Vagina (tissue), 2 donors: Measurements from ENCODE around the gene TSACC. TPM values are rescaled to one million over a fixed set of nuclear protein-coding genes. Genes with fewer than 3 reads are reported as not detected.

ENCODE experiments used
- DNase-seq, 2 donors: peaks; one replicate each; pipeline ENCODE4 v3.0.0-alpha.2; 2017; ENCODE audit errors: extremely low spot score in 2 of 2
- H3K27ac ChIP-seq: fragments of 200-600 bp; sonication (generic); one replicate; pipeline ENCODE4 v1.5.1; 2019
- H3K27me3 ChIP-seq: fragments of 200-600 bp; sonication (generic); one replicate; pipeline ENCODE4 v1.5.1; 2019
- H3K36me3 ChIP-seq, 2 donors: fragments of 200-600 bp; sonication (generic); one replicate each; pipeline ENCODE4 v1.5.1; 2017 to 2019
- H3K4me1 ChIP-seq: fragments of 200-600 bp; sonication (generic); one replicate; pipeline ENCODE4 v1.5.1; 2019
- H3K4me3 ChIP-seq, 2 donors: fragments of 200-600 bp; sonication (generic); 1 replicate in 1 of 2; 2 replicates in 1 of 2; pipeline ENCODE4 v1.5.1; 2016 to 2019
- H3K9me3 ChIP-seq: fragments of 200-600 bp; sonication (generic); one replicate; pipeline ENCODE4 v1.5.1; 2019
- CTCF ChIP-seq, 3 experiments: fragments of 450-650 bp in 2 of 3; fragments of 200-600 bp in 1 of 3; sonication (generic) in 1 of 3; IDR thresholded peaks; one replicate each; pipeline ENCODE4 v1.5.1; 2017 to 2019; ENCODE audit warnings: antibody characterized with exemption in 3 of 3, mild to moderate bottlenecking in 2 of 3, moderate library complexity in 2 of 3
- POLR2A ChIP-seq, 2 donors: fragments of 450-650 bp; IDR thresholded peaks; one replicate each; pipeline ENCODE4 v1.6.1; 2017; ENCODE audit warnings: antibody characterized with exemption in 2 of 2, mild to moderate bottlenecking in 2 of 2, moderate library complexity in 2 of 2
- POLR2AphosphoS5 ChIP-seq, 2 donors: sonication (generic); formaldehyde crosslinking; IDR thresholded peaks; one replicate each; pipeline ENCODE4 v1.9.0; 2017; ENCODE audit warnings: antibody characterized with exemption in 2 of 2, mild to moderate bottlenecking in 2 of 2, low read depth in 1 of 2; ENCODE audit not compliant: insufficient read depth in 1 of 2
- intact Hi-C: fragments of 100-400 bp; cut with DNase I; formaldehyde crosslinking; loops from one replicate; pipeline ENCODE4 v1.15.1; 2023
- total RNA-seq: library from RNA; depleted of rRNA; stranded (reverse); fragments of >200 nt; gene quantifications from one replicate; pipeline ENCODE4 v1.2.3, GENCODE V29; 2016

The TSACC gene
- total RNA-seq, 1 donor from 2014 or later, result not detected

- no peak overlapping the region for H3K27ac ChIP-seq
- no peaks in the 10 kb centered on the region for H3K27me3 ChIP-seq
- H3K36me3 ChIP-seq, result no peaks in the 10 kb centered on the region
- no peak overlapping the region for H3K4me3 ChIP-seq
- intact Hi-C loops, result no loop called here
- TF ChIP-seq POLR2AphosphoS5 (IDR thresholded peaks at IDR 0.05; ENCODE audit: insufficient read depth in 1 of 2, low read depth in 1 of 2), result no peak
- no peak for TF ChIP-seq POLR2A (IDR thresholded peaks at IDR 0.05)
- TF ChIP-seq CTCF (IDR thresholded peaks at IDR 0.05), result no peak
- H3K9me3 ChIP-seq, result no peaks in the 10 kb centered on the region
- peaks cover 11% of the 10 kb centered on the region for H3K4me1 ChIP-seq
- DNase-seq, result no peak
Measured at GRCh38 chr1:156372876-156373275, 34.5 kb downstream of the TSACC start.

- Histone ChIP-seq H3K4me3 (no peak overlapping the region), H3K27me3 (no peaks in the 10 kb centered on the region), H3K36me3 (no peaks in the 10 kb centered on the region), H3K9me3 (no peaks in the 10 kb centered on the region), H3K27ac (no peak overlapping the region), H3K4me1 (peaks cover 7% of the 10 kb centered on the region)
- intact Hi-C loops, result no loop called here
- no peak for DNase-seq
- TF ChIP-seq CTCF (IDR thresholded peaks at IDR 0.05), result no peak
- TF ChIP-seq POLR2A (IDR thresholded peaks at IDR 0.05), result no peak
- no peak for TF ChIP-seq POLR2AphosphoS5 (IDR thresholded peaks at IDR 0.05; ENCODE audit: insufficient read depth in 1 of 2, low read depth in 1 of 2)
Measured at GRCh38 chr1:156373546-156373945, 35.2 kb downstream of the TSACC start.

- Histone ChIP-seq H3K27ac (no peak overlapping the region), H3K4me1 (no peaks in the 10 kb centered on the region), H3K27me3 (no peaks in the 10 kb centered on the region), H3K4me3 (no peak overlapping the region), H3K9me3 (no peaks in the 10 kb centered on the region), H3K36me3 (no peaks in the 10 kb centered on the region)
- intact Hi-C loops, result no loop called here
- DNase-seq, result no peak
- no peak for TF ChIP-seq CTCF (IDR thresholded peaks at IDR 0.05)
- TF ChIP-seq POLR2A (IDR thresholded peaks at IDR 0.05), result no peak
- no peak for TF ChIP-seq POLR2AphosphoS5 (IDR thresholded peaks at IDR 0.05; ENCODE audit: insufficient read depth in 1 of 2, low read depth in 1 of 2)
Measured at GRCh38 chr1:156376146-156376545, 37.8 kb downstream of the TSACC start.

- no peak overlapping the region for H3K27ac ChIP-seq
- H3K9me3 ChIP-seq, result no peaks in the 10 kb centered on the region
- no peaks in the 10 kb centered on the region for H3K36me3 ChIP-seq
- TF ChIP-seq POLR2AphosphoS5 (IDR thresholded peaks at IDR 0.05; ENCODE audit: insufficient read depth in 1 of 2, low read depth in 1 of 2), result no peak
- TF ChIP-seq POLR2A (IDR thresholded peaks at IDR 0.05), result no peak
- TF ChIP-seq CTCF (IDR thresholded peaks at IDR 0.05), result no peak
- intact Hi-C loops, result no loop called here
- no peaks in the 10 kb centered on the region for H3K27me3 ChIP-seq
- no peaks in the 10 kb centered on the region for H3K4me1 ChIP-seq
- no peak overlapping the region for H3K4me3 ChIP-seq
- no peak for DNase-seq
Measured at GRCh38 chr1:156376958-156377919, 38.9 kb downstream of the TSACC start.

- DNase-seq, result no peak
- Histone ChIP-seq H3K4me3 (no peak overlapping the region), H3K36me3 (no peaks in the 10 kb centered on the region), H3K4me1 (no peaks in the 10 kb centered on the region), H3K27me3 (no peaks in the 10 kb centered on the region), H3K9me3 (no peaks in the 10 kb centered on the region), H3K27ac (no peak overlapping the region)
- TF ChIP-seq POLR2AphosphoS5 (IDR thresholded peaks at IDR 0.05; ENCODE audit: insufficient read depth in 1 of 2, low read depth in 1 of 2) (no peak), CTCF (IDR thresholded peaks at IDR 0.05) (no peak), POLR2A (IDR thresholded peaks at IDR 0.05) (no peak)
- intact Hi-C loops, result no loop called here
Measured at GRCh38 chr1:156378557-156378956, 40.2 kb downstream of the TSACC start.
